ENCODE measurements around the gene FGD4. TPM values are rescaled to one million over a fixed set of nuclear protein-coding genes. Genes with fewer than 3 reads are reported as not detected.
"Not testable (repeated sequence)": the region's sequence is repeated elsewhere in the genome, so short reads cannot be mapped to it uniquely, and the experiment has no call there.

The FGD4 gene
- total RNA-seq, 1 donor from 2014 or later, result 51.1 TPM

- Histone ChIP-seq H3K9ac (ENCODE audit: low read depth in 1 of 3, low read length in 3 of 3) (peak overlapping the region in 2 of 3 donors; percentile 7 to 21), H3K9me3 (ENCODE audit: control insufficient read depth in 3 of 3, low read length in 3 of 3) (no peaks in the 10 kb centered on the region), H3K27ac (ENCODE audit: low read depth, low read length) (peak overlapping the region; percentile 68)
These were observed 162.6 kb downstream of the FGD4 start for GRCh38 chr12:32561931-32562341.

GRCh38 chr12:32562413-32562812 is 163.1 kb downstream of the FGD4 start:
- Histone ChIP-seq H3K27ac (ENCODE audit: low read depth, low read length) (peak overlapping the region; percentile 68), H3K4me1 (ENCODE audit: control insufficient read depth in 3 of 3, insufficient read depth in 3 of 3, low read length in 3 of 3) (peaks cover 32 to 34% (median 33%) of the 10 kb centered on the region in 3 donors)
- H3K9ac ChIP-seq (ENCODE audit: low read depth in 1 of 3, low read length in 3 of 3); H3K9me3 ChIP-seq (ENCODE audit: control insufficient read depth in 3 of 3, low read length in 3 of 3); H3K4me3 ChIP-seq (ENCODE audit: low read length in 3 of 3); H3K27me3 ChIP-seq (ENCODE audit: control insufficient read depth in 3 of 3, insufficient read depth in 3 of 3, low read length in 3 of 3); H3K36me3 ChIP-seq (ENCODE audit: control insufficient read depth in 3 of 3, insufficient read depth in 3 of 3, low read length in 3 of 3): not testable (repeated sequence)

More at GRCh38 chr12:32561931-32562341, 162.6 kb downstream of the FGD4 start:
- Histone ChIP-seq H3K4me1 (ENCODE audit: control insufficient read depth in 3 of 3, insufficient read depth in 3 of 3, low read length in 3 of 3) (peaks cover 27 to 30% (median 28%) of the 10 kb centered on the region in 3 donors), H3K4me3 (ENCODE audit: low read length in 3 of 3) (no peak overlapping the region), H3K36me3 (ENCODE audit: control insufficient read depth in 3 of 3, insufficient read depth in 3 of 3, low read length in 3 of 3) (peaks cover 0 to 5% (median 5%) of the 10 kb centered on the region in 3 donors), H3K27me3 (ENCODE audit: control insufficient read depth in 3 of 3, insufficient read depth in 3 of 3, low read length in 3 of 3) (no peaks in the 10 kb centered on the region)

GRCh38 chr12:32566663-32567295 is 167.4 kb downstream of the FGD4 start:
- H3K4me1 ChIP-seq (ENCODE audit: control insufficient read depth in 3 of 3, insufficient read depth in 3 of 3, low read length in 3 of 3), result peaks cover 26 to 29% (median 28%) of the 10 kb centered on the region in 3 donors
- H3K27me3 ChIP-seq (ENCODE audit: control insufficient read depth in 3 of 3, insufficient read depth in 3 of 3, low read length in 3 of 3), result no peaks in the 10 kb centered on the region
- H3K4me3 ChIP-seq (ENCODE audit: low read length in 3 of 3), result peak overlapping the region in 1 of 3 donors; percentile 18
- H3K27ac ChIP-seq (ENCODE audit: low read depth, low read length), result peak overlapping the region; percentile 17
- H3K9me3 ChIP-seq (ENCODE audit: control insufficient read depth in 3 of 3, low read length in 3 of 3), result no peaks in the 10 kb centered on the region
- H3K9ac ChIP-seq (ENCODE audit: low read depth in 1 of 3, low read length in 3 of 3), result no peak overlapping the region
- H3K36me3 ChIP-seq (ENCODE audit: control insufficient read depth in 3 of 3, insufficient read depth in 3 of 3, low read length in 3 of 3), result peaks cover 0 to 5% (median 5%) of the 10 kb centered on the region in 3 donors

GRCh38 chr12:32567296-32567674 is 167.9 kb downstream of the FGD4 start:
- Histone ChIP-seq H3K27ac (ENCODE audit: low read depth, low read length) (no peak overlapping the region), H3K27me3 (ENCODE audit: control insufficient read depth in 3 of 3, insufficient read depth in 3 of 3, low read length in 3 of 3) (no peaks in the 10 kb centered on the region), H3K9ac (ENCODE audit: low read depth in 1 of 3, low read length in 3 of 3) (no peak overlapping the region), H3K4me3 (ENCODE audit: low read length in 3 of 3) (peak overlapping the region in 1 of 3 donors; percentile 18), H3K9me3 (ENCODE audit: control insufficient read depth in 3 of 3, low read length in 3 of 3) (no peaks in the 10 kb centered on the region), H3K4me1 (ENCODE audit: control insufficient read depth in 3 of 3, insufficient read depth in 3 of 3, low read length in 3 of 3) (peaks cover 21 to 26% (median 24%) of the 10 kb centered on the region in 3 donors), H3K36me3 (ENCODE audit: control insufficient read depth in 3 of 3, insufficient read depth in 3 of 3, low read length in 3 of 3) (peaks cover 0 to 5% (median 5%) of the 10 kb centered on the region in 3 donors)

- Histone ChIP-seq H3K27ac (ENCODE audit: low read depth, low read length) (no peak overlapping the region), H3K27me3 (ENCODE audit: control insufficient read depth in 3 of 3, insufficient read depth in 3 of 3, low read length in 3 of 3) (no peaks in the 10 kb centered on the region), H3K36me3 (ENCODE audit: control insufficient read depth in 3 of 3, insufficient read depth in 3 of 3, low read length in 3 of 3) (peaks cover 0 to 5% (median 5%) of the 10 kb centered on the region in 3 donors), H3K9ac (ENCODE audit: low read depth in 1 of 3, low read length in 3 of 3) (no peak overlapping the region), H3K9me3 (ENCODE audit: control insufficient read depth in 3 of 3, low read length in 3 of 3) (no peaks in the 10 kb centered on the region), H3K4me1 (ENCODE audit: control insufficient read depth in 3 of 3, insufficient read depth in 3 of 3, low read length in 3 of 3) (peaks cover 21 to 26% (median 24%) of the 10 kb centered on the region in 3 donors), H3K4me3 (ENCODE audit: low read length in 3 of 3) (no peak overlapping the region)
These were observed 168.9 kb downstream of the FGD4 start for GRCh38 chr12:32568228-32568627.

GRCh38 chr12:32569259-32569658 is 169.9 kb downstream of the FGD4 start:
- H3K36me3 ChIP-seq (ENCODE audit: control insufficient read depth in 3 of 3, insufficient read depth in 3 of 3, low read length in 3 of 3), result peaks cover 0 to 5% (median 5%) of the 10 kb centered on the region in 3 donors
- no peak overlapping the region for H3K9ac ChIP-seq (ENCODE audit: low read depth in 1 of 3, low read length in 3 of 3)
- H3K27me3 ChIP-seq (ENCODE audit: control insufficient read depth in 3 of 3, insufficient read depth in 3 of 3, low read length in 3 of 3), result no peaks in the 10 kb centered on the region
- no peak overlapping the region for H3K4me3 ChIP-seq (ENCODE audit: low read length in 3 of 3)
- H3K4me1 ChIP-seq (ENCODE audit: control insufficient read depth in 3 of 3, insufficient read depth in 3 of 3, low read length in 3 of 3), result peaks cover 21 to 26% (median 24%) of the 10 kb centered on the region in 3 donors
- no peak overlapping the region for H3K27ac ChIP-seq (ENCODE audit: low read depth, low read length)
- H3K9me3 ChIP-seq (ENCODE audit: control insufficient read depth in 3 of 3, low read length in 3 of 3), result no peaks in the 10 kb centered on the region

GRCh38 chr12:32574585-32574984 is 175.2 kb downstream of the FGD4 start:
- Histone ChIP-seq H3K27me3 (ENCODE audit: control insufficient read depth in 3 of 3, insufficient read depth in 3 of 3, low read length in 3 of 3) (no peaks in the 10 kb centered on the region), H3K4me3 (ENCODE audit: low read length in 3 of 3) (no peak overlapping the region), H3K27ac (ENCODE audit: low read depth, low read length) (no peak overlapping the region), H3K9ac (ENCODE audit: low read depth in 1 of 3, low read length in 3 of 3) (no peak overlapping the region), H3K9me3 (ENCODE audit: control insufficient read depth in 3 of 3, low read length in 3 of 3) (no peaks in the 10 kb centered on the region), H3K36me3 (ENCODE audit: control insufficient read depth in 3 of 3, insufficient read depth in 3 of 3, low read length in 3 of 3) (peaks cover 2 to 5% (median 3%) of the 10 kb centered on the region in 3 donors), H3K4me1 (ENCODE audit: control insufficient read depth in 3 of 3, insufficient read depth in 3 of 3, low read length in 3 of 3) (no peaks in the 10 kb centered on the region)

GRCh38 chr12:32577328-32577727 is 178.0 kb downstream of the FGD4 start:
- Histone ChIP-seq H3K27me3 (ENCODE audit: control insufficient read depth in 3 of 3, insufficient read depth in 3 of 3, low read length in 3 of 3) (no peaks in the 10 kb centered on the region), H3K4me1 (ENCODE audit: control insufficient read depth in 3 of 3, insufficient read depth in 3 of 3, low read length in 3 of 3) (no peaks in the 10 kb centered on the region), H3K27ac (ENCODE audit: low read depth, low read length) (no peak overlapping the region), H3K9ac (ENCODE audit: low read depth in 1 of 3, low read length in 3 of 3) (no peak overlapping the region), H3K4me3 (ENCODE audit: low read length in 3 of 3) (no peak overlapping the region), H3K9me3 (ENCODE audit: control insufficient read depth in 3 of 3, low read length in 3 of 3) (no peaks in the 10 kb centered on the region), H3K36me3 (ENCODE audit: control insufficient read depth in 3 of 3, insufficient read depth in 3 of 3, low read length in 3 of 3) (peaks cover 8 to 12% (median 10%) of the 10 kb centered on the region in 3 donors)

GRCh38 chr12:32583534-32583933 is 184.2 kb downstream of the FGD4 start:
- H3K27me3 ChIP-seq (ENCODE audit: control insufficient read depth in 3 of 3, insufficient read depth in 3 of 3, low read length in 3 of 3), result no peaks in the 10 kb centered on the region
- no peak overlapping the region for H3K4me3 ChIP-seq (ENCODE audit: low read length in 3 of 3)
- peaks cover 0 to 4% (median 2%) of the 10 kb centered on the region in 3 donors for H3K4me1 ChIP-seq (ENCODE audit: control insufficient read depth in 3 of 3, insufficient read depth in 3 of 3, low read length in 3 of 3)
- H3K27ac ChIP-seq (ENCODE audit: low read depth, low read length), result no peak overlapping the region
- no peaks in the 10 kb centered on the region for H3K9me3 ChIP-seq (ENCODE audit: control insufficient read depth in 3 of 3, low read length in 3 of 3)
- H3K9ac ChIP-seq (ENCODE audit: low read depth in 1 of 3, low read length in 3 of 3), result no peak overlapping the region
- peaks cover 7 to 21% (median 15%) of the 10 kb centered on the region in 3 donors for H3K36me3 ChIP-seq (ENCODE audit: control insufficient read depth in 3 of 3, insufficient read depth in 3 of 3, low read length in 3 of 3)

GRCh38 chr12:32585680-32586079 is 186.3 kb downstream of the FGD4 start:
- Histone ChIP-seq H3K9me3 (ENCODE audit: control insufficient read depth in 3 of 3, low read length in 3 of 3) (no peaks in the 10 kb centered on the region), H3K4me3 (ENCODE audit: low read length in 3 of 3) (no peak overlapping the region), H3K4me1 (ENCODE audit: control insufficient read depth in 3 of 3, insufficient read depth in 3 of 3, low read length in 3 of 3) (peaks cover 0 to 4% (median 2%) of the 10 kb centered on the region in 3 donors), H3K27me3 (ENCODE audit: control insufficient read depth in 3 of 3, insufficient read depth in 3 of 3, low read length in 3 of 3) (no peaks in the 10 kb centered on the region), H3K9ac (ENCODE audit: low read depth in 1 of 3, low read length in 3 of 3) (no peak overlapping the region), H3K36me3 (ENCODE audit: control insufficient read depth in 3 of 3, insufficient read depth in 3 of 3, low read length in 3 of 3) (peaks cover 7 to 23% (median 15%) of the 10 kb centered on the region in 3 donors), H3K27ac (ENCODE audit: low read depth, low read length) (no peak overlapping the region)

Measured in skeletal muscle tissue (tissue), 4 donors.